IPS-20b (cell line): ENCODE results near the gene SLC4A2.
"Not testable (repeated sequence)": the region's sequence is repeated elsewhere in the genome, so short reads cannot be mapped to it uniquely, and the experiment has no call there.

Source experiments
- H3K27ac ChIP-seq: one replicate; pipeline ENCODE4 v1.5.1; 2013; ENCODE audit warnings: low read length
- H3K27me3 ChIP-seq: 2 replicates; pipeline ENCODE4 v1.6.1; 2013; ENCODE audit warnings: mild to moderate bottlenecking, low read length, inconsistent platforms; ENCODE audit not compliant: insufficient read depth
- H3K36me3 ChIP-seq: 2 replicates; pipeline ENCODE4 v1.6.1; 2013; ENCODE audit warnings: low read depth, mild to moderate bottlenecking, inconsistent platforms, low read length, moderate library complexity; ENCODE audit not compliant: insufficient read depth
- H3K4me1 ChIP-seq: 2 replicates; pipeline ENCODE4 v1.6.1; 2013; ENCODE audit warnings: mild to moderate bottlenecking, control low read depth, inconsistent platforms, low read length, moderate library complexity; ENCODE audit not compliant: insufficient read depth
- H3K4me3 ChIP-seq: 2 replicates; pipeline ENCODE4 v1.5.1; 2013; ENCODE audit warnings: mild to moderate bottlenecking, low read length, inconsistent platforms
- H3K9ac ChIP-seq: 2 replicates; pipeline ENCODE4 v1.6.1; 2013; ENCODE audit warnings: low read depth, mild to moderate bottlenecking, inconsistent platforms, low read length, moderate library complexity
- H3K9me3 ChIP-seq: 2 replicates; pipeline ENCODE4 v1.6.1; 2013; ENCODE audit warnings: mild to moderate bottlenecking, low read depth, low read length, inconsistent platforms; ENCODE audit not compliant: insufficient read depth

SLC4A2 gene

DNA sequence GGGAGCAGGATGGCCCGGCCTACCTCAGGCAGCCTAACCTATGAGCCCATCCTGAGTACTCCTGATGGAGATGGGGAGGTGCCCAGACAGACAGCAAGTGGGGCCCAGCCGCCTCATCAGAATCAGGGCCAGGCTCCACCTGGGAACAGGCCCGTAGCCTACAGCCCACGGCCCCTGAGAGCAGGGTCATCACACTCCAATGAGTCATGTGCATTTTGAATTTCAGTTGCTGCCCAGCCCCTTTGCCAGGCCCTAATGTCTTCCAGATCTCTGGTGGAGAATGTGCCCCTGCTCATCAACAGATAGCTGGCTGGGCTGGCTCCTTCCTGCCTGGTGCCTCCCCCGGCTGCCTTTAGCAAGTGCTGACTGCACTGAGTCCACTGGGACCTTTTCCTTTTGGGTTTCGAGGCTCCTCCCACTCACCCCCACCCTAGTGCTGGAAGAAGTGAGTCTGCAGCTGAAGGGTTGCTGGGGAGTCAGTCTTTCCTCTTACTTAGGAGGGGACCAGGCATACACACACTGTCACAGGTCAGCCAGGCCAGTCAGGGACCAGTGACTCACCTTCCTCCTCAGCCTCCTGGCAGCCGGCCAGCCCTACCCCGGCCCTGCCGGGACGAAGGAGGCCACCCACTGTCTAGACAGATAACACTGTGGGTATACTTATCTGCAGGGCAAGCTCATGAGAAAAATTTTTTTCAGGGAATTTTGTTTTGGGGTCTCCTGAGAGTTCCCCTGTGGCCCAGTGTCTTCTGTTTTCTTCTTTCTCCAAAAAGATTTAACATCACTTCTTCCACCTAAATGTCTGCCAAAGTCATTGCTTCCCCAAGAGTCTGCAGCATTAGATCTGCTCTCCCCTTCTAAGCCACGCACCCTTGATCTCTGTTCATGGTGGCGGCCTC lies 20.2 kb upstream of the SLC4A2 start:
- H3K4me1 ChIP-seq = no peaks in the 10 kb centered on the region
- H3K27ac ChIP-seq = no peak overlapping the region
- H3K4me3 ChIP-seq = no peak overlapping the region
- H3K36me3 ChIP-seq = peaks cover 12% of the 10 kb centered on the region; the same call in 1 of the 2 replicates
- H3K9me3 ChIP-seq = no peaks in the 10 kb centered on the region
- H3K9ac ChIP-seq = no peak overlapping the region
- H3K27me3 ChIP-seq = no peaks in the 10 kb centered on the region

DNA sequence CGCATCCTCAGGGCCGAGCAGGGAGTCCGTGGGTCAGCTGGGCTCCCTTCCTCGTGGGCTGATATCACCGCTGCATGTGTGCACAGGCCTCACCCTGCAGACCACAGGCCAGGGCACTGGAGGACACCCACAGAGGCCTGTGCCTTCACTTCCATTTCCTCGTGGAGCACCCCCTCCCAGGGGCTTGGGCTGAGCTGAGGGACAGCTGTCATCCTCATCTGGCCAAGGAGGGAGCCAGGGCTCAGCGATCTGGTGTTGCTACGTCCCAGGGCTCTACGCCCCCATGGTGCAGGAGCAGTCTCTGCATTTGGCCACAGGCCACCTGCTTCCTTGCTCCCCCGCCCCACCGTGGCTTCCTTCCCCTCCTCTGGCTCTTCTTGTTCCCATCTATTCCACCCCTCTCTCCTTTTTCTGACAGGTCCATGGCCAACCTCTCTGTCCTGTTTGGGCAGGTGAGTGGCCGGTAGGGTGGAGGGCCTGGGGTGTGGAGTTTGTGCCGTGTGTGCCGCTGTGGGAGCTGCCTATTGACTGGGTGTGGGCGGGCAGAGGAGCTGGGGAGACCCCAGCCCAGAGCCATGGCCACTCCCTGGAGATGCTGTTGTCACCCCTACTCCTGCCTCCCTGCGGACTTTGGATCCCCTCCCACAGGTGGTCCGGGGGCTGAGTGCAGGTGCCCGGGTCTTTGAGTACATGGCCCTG lies 19.4 kb upstream of the SLC4A2 start:
- Histone ChIP-seq H3K36me3 (peaks cover 8% of the 10 kb centered on the region; the same call in 1 of the 2 replicates), H3K27ac (no peak overlapping the region), H3K4me3 (no peak overlapping the region), H3K9me3 (no peaks in the 10 kb centered on the region), H3K27me3 (no peaks in the 10 kb centered on the region), H3K9ac (no peak overlapping the region), H3K4me1 (no peaks in the 10 kb centered on the region)

DNA sequence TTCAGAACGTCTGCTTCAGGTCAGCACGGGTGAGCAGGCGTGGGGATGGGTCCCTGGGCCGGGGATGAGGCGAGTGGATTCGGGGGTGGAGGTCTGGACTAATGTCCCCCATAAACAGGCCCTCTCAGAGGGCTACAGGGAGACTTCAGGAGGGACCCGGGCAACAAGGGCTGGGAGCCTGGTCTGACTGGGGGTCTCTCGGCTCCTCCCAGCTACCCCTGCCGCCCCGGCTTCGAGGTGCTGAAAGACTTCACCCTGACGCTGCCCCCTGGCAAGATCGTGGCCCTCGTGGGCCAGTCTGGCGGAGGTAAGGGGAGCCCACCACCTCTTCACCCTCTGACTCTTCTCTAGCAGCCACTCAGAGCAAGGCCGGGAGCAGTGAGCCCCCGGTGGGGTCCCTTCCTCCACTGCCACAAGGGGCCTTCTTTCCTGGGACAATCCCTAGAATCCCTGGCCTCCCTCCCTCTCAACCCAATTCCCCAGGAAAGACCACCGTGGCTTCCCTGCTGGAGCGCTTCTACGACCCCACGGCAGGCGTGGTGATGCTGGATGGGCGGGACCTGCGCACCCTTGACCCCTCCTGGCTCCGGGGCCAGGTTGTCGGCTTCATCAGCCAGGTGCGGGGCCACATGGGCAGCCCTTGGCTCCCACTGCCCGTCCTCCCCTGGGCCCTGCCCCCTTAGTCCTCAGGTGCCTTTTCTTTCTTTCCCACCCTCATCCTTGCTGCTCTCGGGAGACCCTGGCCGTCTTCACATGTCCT lies 18.6 kb upstream of the SLC4A2 start:
- Histone ChIP-seq H3K27me3 (no peaks in the 10 kb centered on the region), H3K27ac (no peak overlapping the region), H3K4me3 (no peak overlapping the region), H3K4me1 (no peaks in the 10 kb centered on the region), H3K36me3 (0 out of 2 replicates have a peak, but pooled peaks cover 4% of the 10 kb centered on the region), H3K9me3 (no peaks in the 10 kb centered on the region), H3K9ac (no peak overlapping the region)

DNA sequence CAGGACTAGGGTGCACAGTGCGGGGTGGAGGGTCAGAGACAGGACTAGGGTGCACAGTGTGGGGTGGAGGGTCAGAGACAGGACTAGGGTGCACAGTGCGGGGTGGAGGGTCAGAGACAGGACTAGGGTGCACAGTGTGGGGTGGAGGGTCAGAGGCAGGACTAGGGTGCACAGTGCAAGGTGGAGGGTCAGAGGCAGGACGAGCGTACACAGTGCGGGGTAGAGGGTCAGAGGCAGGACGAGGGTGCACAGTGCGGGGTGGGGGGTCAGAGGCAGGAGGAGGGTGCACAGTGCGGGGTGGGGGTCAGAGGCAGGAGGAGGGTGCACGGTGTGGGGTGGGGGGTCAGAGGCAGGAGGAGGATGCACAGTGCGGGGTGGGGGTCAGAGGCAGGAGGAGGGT lies 15.9 kb upstream of the SLC4A2 start:
- not testable (repeated sequence) for H3K27ac ChIP-seq, H3K4me3 ChIP-seq, H3K9ac ChIP-seq, H3K36me3 ChIP-seq, H3K27me3 ChIP-seq, H3K9me3 ChIP-seq, H3K4me1 ChIP-seq

DNA sequence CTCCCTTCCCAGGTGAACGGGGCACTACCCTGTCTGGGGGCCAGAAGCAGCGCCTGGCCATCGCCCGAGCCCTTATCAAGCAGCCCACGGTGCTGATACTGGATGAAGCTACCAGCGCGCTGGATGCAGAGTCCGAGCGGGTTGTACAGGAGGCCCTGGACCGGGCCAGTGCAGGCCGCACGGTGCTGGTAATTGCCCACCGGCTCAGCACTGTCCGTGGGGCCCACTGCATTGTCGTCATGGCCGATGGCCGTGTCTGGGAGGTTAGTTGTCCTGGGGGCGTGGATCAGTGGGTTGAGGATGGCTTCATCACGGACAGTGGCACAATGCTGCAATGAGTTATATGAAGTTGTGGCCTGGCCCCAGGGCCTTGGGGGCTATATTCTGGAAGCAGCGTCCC lies 15.4 kb upstream of the SLC4A2 start:
- H3K9me3 ChIP-seq = no peaks in the 10 kb centered on the region
- no peaks in the 10 kb centered on the region for H3K36me3 ChIP-seq
- no peak overlapping the region for H3K4me3 ChIP-seq
- no peaks in the 10 kb centered on the region for H3K4me1 ChIP-seq
- no peak overlapping the region for H3K27ac ChIP-seq
- no peak overlapping the region for H3K9ac ChIP-seq
- H3K27me3 ChIP-seq = peaks cover 5% of the 10 kb centered on the region

DNA sequence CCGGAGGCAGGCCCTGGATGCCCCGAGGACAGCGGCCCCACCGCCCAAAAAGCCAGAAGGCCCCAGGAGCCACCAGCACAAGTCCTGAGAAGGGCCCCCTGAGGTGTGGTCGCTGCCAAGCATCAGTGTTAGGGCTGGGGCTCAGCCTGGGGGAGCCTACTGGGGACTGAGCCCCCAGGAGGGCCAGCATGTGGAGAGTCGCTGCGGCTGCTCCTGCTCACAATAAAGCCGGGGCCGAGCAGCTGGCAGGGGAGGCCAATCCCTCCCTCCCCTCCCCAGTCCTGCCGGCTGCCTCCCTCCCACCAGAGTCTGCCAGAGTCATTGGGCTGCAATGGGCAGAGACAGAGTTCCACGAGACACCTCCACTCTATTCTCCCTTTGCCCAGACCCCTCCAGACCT lies 14.1 kb upstream of the SLC4A2 start:
- H3K27ac ChIP-seq = no peak overlapping the region
- no peaks in the 10 kb centered on the region for H3K36me3 ChIP-seq
- H3K9ac ChIP-seq = no peak overlapping the region
- peaks cover 18% of the 10 kb centered on the region for H3K27me3 ChIP-seq
- H3K4me3 ChIP-seq = no peak overlapping the region
- H3K4me1 ChIP-seq = no peaks in the 10 kb centered on the region
- no peaks in the 10 kb centered on the region for H3K9me3 ChIP-seq

DNA sequence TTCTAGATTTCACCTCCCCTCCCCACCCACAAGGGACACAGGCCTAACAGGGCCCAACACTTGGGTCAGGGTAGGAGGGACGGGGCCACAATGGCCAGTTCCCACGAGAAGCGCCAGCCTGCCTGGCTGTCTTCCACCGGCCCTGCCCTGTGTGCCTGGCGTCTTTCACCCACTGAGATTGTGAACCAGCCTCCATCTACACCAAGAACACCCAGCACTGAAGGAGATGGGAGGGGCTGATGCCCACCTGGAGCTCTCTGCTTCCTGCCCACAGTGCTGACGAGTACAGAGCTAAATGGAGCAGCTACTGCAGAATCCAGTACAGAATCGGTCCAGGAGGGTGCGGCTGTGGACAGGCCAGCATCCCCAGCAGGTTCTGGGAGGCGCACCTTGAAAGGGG lies 13.4 kb upstream of the SLC4A2 start:
- Histone ChIP-seq H3K4me1 (no peaks in the 10 kb centered on the region), H3K4me3 (no peak overlapping the region), H3K27me3 (peaks cover 25% of the 10 kb centered on the region), H3K9me3 (no peaks in the 10 kb centered on the region), H3K36me3 (no peaks in the 10 kb centered on the region), H3K9ac (no peak overlapping the region), H3K27ac (no peak overlapping the region)

DNA sequence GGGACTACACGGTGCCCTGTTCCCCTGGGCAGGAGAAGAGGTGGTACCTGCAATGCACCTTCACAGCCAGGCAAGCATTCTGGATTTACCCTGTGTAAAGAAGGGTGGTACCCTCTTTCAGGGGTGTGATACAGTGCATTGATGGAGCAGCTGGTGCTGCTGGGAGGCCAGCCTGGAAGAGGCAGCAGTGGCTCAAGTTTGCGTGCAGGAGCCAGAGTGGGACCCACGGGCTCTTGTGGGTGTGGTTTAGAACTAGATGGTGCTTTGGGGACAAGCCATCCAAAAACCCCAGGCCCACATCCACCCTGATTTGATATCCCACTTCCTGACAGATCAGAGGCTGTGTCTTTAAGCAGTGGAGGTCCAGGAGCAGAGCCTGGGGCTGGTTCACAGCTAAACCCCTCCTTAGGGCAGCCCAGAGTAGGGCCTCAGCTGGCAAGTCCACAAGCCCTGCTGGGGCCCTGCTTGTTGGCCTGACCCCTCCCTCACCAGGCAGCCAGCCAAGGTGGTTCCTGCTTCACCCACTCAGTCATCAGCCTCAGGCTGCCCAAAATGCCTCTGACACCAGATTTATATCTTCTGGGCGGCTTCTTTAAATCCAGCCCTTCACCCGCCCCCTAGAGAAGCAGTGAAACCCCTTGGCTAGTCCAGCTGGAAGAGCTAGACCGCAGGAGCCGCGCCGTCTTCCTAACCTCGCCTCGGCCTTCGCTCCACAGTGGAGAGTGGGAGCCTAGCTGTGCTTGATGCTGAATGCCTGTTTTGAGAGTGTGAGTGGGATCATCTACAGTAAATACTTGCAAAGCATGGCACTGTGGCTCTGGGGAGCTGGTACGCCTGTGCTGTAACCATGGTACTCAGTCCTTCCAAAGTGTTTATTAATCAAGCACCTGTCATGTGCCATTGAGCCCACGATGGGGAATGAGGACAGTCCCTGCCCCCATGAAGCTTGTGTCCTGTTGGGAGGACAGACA lies 12.5 kb upstream of the SLC4A2 start:
- Histone ChIP-seq H3K27me3 (peaks cover 34% of the 10 kb centered on the region), H3K36me3 (no peaks in the 10 kb centered on the region), H3K9ac (no peak overlapping the region), H3K9me3 (no peaks in the 10 kb centered on the region), H3K4me3 (no peak overlapping the region), H3K4me1 (no peaks in the 10 kb centered on the region), H3K27ac (no peak overlapping the region)

DNA sequence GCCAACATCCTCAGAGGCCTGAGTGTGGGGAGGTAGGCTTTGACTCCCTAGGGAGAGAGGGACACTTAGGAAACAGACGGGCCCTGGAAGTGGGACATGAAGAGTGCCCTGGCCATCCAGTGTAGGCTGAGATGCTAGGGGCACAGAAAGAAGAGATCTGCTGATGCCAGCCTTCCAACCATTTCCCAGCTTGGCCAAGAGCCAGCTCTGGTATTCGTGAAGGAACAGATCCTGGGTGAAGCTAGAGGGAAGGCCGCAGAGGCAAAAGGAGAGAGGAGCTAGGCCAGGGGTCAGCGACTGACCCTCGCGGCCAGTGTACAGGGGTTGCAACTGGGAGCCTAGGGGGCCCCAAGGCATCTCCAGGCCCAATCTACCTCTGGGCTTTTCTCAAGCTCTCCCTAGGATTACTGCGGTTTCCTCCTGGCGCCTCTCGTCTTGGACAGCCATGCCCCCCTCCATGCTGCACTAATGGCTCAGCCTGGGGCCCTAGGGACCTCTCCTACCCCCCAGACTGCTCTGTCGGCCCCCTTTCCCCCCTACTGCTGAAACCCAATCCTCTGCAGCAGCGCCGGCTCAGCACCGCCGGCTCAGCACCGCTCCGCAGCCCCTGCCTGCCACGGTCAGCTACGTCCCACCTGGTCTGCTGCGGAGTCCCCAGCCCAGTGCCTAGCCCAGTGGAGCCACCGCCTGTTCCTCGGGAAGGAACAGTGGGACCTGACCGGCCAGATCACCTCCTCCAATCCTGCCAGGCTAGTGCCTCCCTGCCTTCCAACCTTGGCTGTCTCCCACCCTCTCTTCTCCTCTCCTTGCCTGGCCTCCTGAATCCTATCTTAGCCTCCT lies 11.2 kb upstream of the SLC4A2 start, which contains the start of gene ASIC3:
ASIC3 (plus strand) TSS at position 556 of the 840 bp plus-strand sequence. CDS start 355 bp downstream, outside the sequence.
- Histone ChIP-seq H3K9ac (no peak within 1 kb of the TSS), H3K36me3 (no peaks in the 10 kb centered on the region), H3K27me3 (peaks cover 46% of the 10 kb centered on the region), H3K4me1 (no peaks in the 10 kb centered on the region), H3K27ac (no peak within 1 kb of the TSS), H3K4me3 (no peak within 1 kb of the TSS), H3K9me3 (no peaks in the 10 kb centered on the region)

DNA sequence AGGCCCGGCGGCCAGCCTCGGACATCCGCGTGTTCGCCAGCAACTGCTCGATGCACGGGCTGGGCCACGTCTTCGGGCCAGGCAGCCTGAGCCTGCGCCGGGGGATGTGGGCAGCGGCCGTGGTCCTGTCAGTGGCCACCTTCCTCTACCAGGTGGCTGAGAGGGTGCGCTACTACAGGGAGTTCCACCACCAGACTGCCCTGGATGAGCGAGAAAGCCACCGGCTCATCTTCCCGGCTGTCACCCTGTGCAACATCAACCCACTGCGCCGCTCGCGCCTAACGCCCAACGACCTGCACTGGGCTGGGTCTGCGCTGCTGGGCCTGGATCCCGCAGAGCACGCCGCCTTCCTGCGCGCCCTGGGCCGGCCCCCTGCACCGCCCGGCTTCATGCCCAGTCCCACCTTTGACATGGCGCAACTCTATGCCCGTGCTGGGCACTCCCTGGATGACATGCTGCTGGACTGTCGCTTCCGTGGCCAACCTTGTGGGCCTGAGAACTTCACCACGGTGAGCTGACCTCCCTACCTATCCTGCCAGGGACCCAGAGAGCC lies 10.4 kb upstream of the SLC4A2 start:
- Histone ChIP-seq H3K27me3 (peaks cover 46% of the 10 kb centered on the region), H3K4me1 (no peaks in the 10 kb centered on the region), H3K9ac (no peak overlapping the region), H3K36me3 (no peaks in the 10 kb centered on the region), H3K9me3 (no peaks in the 10 kb centered on the region), H3K4me3 (no peak overlapping the region), H3K27ac (no peak overlapping the region)
